ENCODE results near the gene ERLEC1.
"Not testable (repeated sequence)": the region's sequence is repeated elsewhere in the genome, so short reads cannot be mapped to it uniquely, and the experiment has no call there.

The ERLEC1 gene

GRCh38 chr2:53786705-53787613, at the start of gene ERLEC1, which contains the start of gene ASB3:
Gene ERLEC1, plus strand, starts transcription at chr2:53787044. Its CDS starts 167 bp downstream, at chr2:53787211.
Gene ASB3, minus strand, starts transcription at chr2:53786953. Its CDS starts 21,381 bp downstream, at chr2:53765572.
- in situ Hi-C loops (cut with MboI; ENCODE audit: low sequenced_read_pairs) = no loop called here

GRCh38 chr2:53737091-53737490, 49.8 kb upstream of the ERLEC1 start:
- in situ Hi-C loops (cut with MboI; ENCODE audit: low sequenced_read_pairs) = no loop called here

- in situ Hi-C loops (cut with MboI; ENCODE audit: low sequenced_read_pairs) = no loop called here
These were observed 47.8 kb upstream of the ERLEC1 start for GRCh38 chr2:53739032-53739431.

GRCh38 chr2:53740170-53740569, 46.7 kb upstream of the ERLEC1 start:
- in situ Hi-C loops (cut with MboI; ENCODE audit: low sequenced_read_pairs) = no loop called here

- in situ Hi-C loops (cut with MboI; ENCODE audit: low sequenced_read_pairs) = no loop called here
These were observed 42.3 kb upstream of the ERLEC1 start for GRCh38 chr2:53744395-53745065.

GRCh38 chr2:53750041-53750768, 36.6 kb upstream of the ERLEC1 start:
- in situ Hi-C loops (cut with MboI; ENCODE audit: low sequenced_read_pairs) = no loop called here

- in situ Hi-C loops (cut with MboI; ENCODE audit: low sequenced_read_pairs) = no loop called here
These were observed 35.1 kb upstream of the ERLEC1 start for GRCh38 chr2:53751728-53752127.

GRCh38 chr2:53752385-53752784, 34.5 kb upstream of the ERLEC1 start:
- in situ Hi-C loops (cut with MboI; ENCODE audit: low sequenced_read_pairs) = no loop called here

- in situ Hi-C loops (cut with MboI; ENCODE audit: low sequenced_read_pairs) = no loop called here
These were observed 33.8 kb upstream of the ERLEC1 start for GRCh38 chr2:53753041-53753440.

GRCh38 chr2:53755121-53755520, 31.7 kb upstream of the ERLEC1 start:
- in situ Hi-C loops (cut with MboI; ENCODE audit: low sequenced_read_pairs) = no loop called here

GRCh38 chr2:53756644-53757043, 30.2 kb upstream of the ERLEC1 start:
- in situ Hi-C loops (cut with MboI; ENCODE audit: low sequenced_read_pairs) = no loop called here

GRCh38 chr2:53757206-53757605, 29.6 kb upstream of the ERLEC1 start:
- in situ Hi-C loops (cut with MboI; ENCODE audit: low sequenced_read_pairs) = not testable (repeated sequence)

GRCh38 chr2:53765767-53766166, 21.1 kb upstream of the ERLEC1 start:
- in situ Hi-C loops (cut with MboI; ENCODE audit: low sequenced_read_pairs) = no loop called here

GRCh38 chr2:53767405-53768241, 19.2 kb upstream of the ERLEC1 start, which contains the start of gene CHAC2:
Gene CHAC2, plus strand, starts transcription at chr2:53767804. Its CDS starts 83 bp downstream, at chr2:53767887.
- in situ Hi-C loops (cut with MboI; ENCODE audit: low sequenced_read_pairs) = no loop called here

GRCh38 chr2:53768242-53768542, 18.7 kb upstream of the ERLEC1 start:
- in situ Hi-C loops (cut with MboI; ENCODE audit: low sequenced_read_pairs) = no loop called here

GRCh38 chr2:53769318-53769945, 17.4 kb upstream of the ERLEC1 start:
- in situ Hi-C loops (cut with MboI; ENCODE audit: low sequenced_read_pairs) = no loop called here

- in situ Hi-C loops (cut with MboI; ENCODE audit: low sequenced_read_pairs) = no loop called here
These were observed 16.6 kb upstream of the ERLEC1 start for GRCh38 chr2:53770264-53770663.

GRCh38 chr2:53777134-53777533, 9.7 kb upstream of the ERLEC1 start:
- in situ Hi-C loops (cut with MboI; ENCODE audit: low sequenced_read_pairs) = no loop called here

- in situ Hi-C loops (cut with MboI; ENCODE audit: low sequenced_read_pairs) = no loop called here
These were observed 8.2 kb upstream of the ERLEC1 start for GRCh38 chr2:53778536-53779162.

GRCh38 chr2:53780056-53780455, 6.8 kb upstream of the ERLEC1 start:
- in situ Hi-C loops (cut with MboI; ENCODE audit: low sequenced_read_pairs) = no loop called here
